ENCODE measurements around the gene FAIM. TPM values are rescaled to one million over a fixed set of nuclear protein-coding genes. Genes with fewer than 3 reads are reported as not detected.

The FAIM gene
- total and polyA plus RNA-seq, 2 of the 8 experiments (the other 6 are each of a cell fraction or from before 2014, with no cell fraction given) = 1.2 to 7.1 TPM

GRCh38 chr3:138587374-138587773 lies 21.2 kb upstream of the FAIM start:
- peaks cover 0 to 7% (median 0%) of the 10 kb centered on the region in 4 experiments; a peak in 2 of 8 replicates for H3K36me3 ChIP-seq (ENCODE audit: control insufficient read depth in 2 of 4, insufficient read depth in 4 of 4, low read length in 3 of 4)
- H3K9ac ChIP-seq (replicated peaks in 1 of 4; ENCODE audit: extremely low read depth in 1 of 4, low read depth in 3 of 4, low read length in 3 of 4) = no peak overlapping the region
- H3K23ac ChIP-seq (ENCODE audit: insufficient read length) = no peak overlapping the region
- H4K20me1 ChIP-seq (replicated peaks in 1 of 2; ENCODE audit: control insufficient read depth in 1 of 2, insufficient read depth in 2 of 2, low read length in 2 of 2) = no peaks in the 10 kb centered on the region
- H4K8ac ChIP-seq (ENCODE audit: extremely low read depth, insufficient read depth, low read length) = no peak overlapping the region
- no peaks in the 10 kb centered on the region for H3K4me1 ChIP-seq (replicated peaks in 1 of 4; ENCODE audit: control insufficient read depth in 3 of 4, insufficient read depth in 4 of 4, low read length in 3 of 4)
- no peak overlapping the region for H2BK12ac ChIP-seq (ENCODE audit: low read depth, low read length)
- no peak overlapping the region for H2BK5ac ChIP-seq (ENCODE audit: low read depth, low read length)
- peaks cover 0 to 4% of the 10 kb centered on the region in 2 experiments; a peak in 1 of 4 replicates for H3K79me2 ChIP-seq (ENCODE audit: control insufficient read depth in 1 of 2, insufficient read depth in 2 of 2, low read length in 2 of 2)
- H3K4ac ChIP-seq (replicated peaks; ENCODE audit: insufficient read length, low read depth, low read length) = no peak overlapping the region
- no peak overlapping the region for H2BK15ac ChIP-seq (ENCODE audit: low read length)
- no peak overlapping the region for H2AK5ac ChIP-seq (ENCODE audit: low read depth, low read length)
- CTCF ChIA-PET (ENCODE audit: partially characterized antibody) = interaction anchor here (0.7 to 1.2 kb wide), 3 partner anchors 108 to 349 kb away, joined by 3 to 4 read pairs (median 3); no protein-coding TSS in a partner anchor
- H3K56ac ChIP-seq (replicated peaks; ENCODE audit: insufficient read length, low read depth, low read length) = no peak overlapping the region
- no peak overlapping the region for H2AFZ ChIP-seq (ENCODE audit: low read length)
- POLR2A ChIA-PET (ENCODE audit: partially characterized antibody) = interaction anchor here (0.6 kb wide), 1 partner anchor 27 kb away, joined by 3 read pairs; no protein-coding TSS in a partner anchor
- H3K79me1 ChIP-seq (ENCODE audit: low read depth, low read length) = no peaks in the 10 kb centered on the region
- H3K4me3 ChIP-seq (ENCODE audit: extremely low read depth in 1 of 4, insufficient read depth in 2 of 4, low read depth in 3 of 4, low read length in 4 of 4) = no peak overlapping the region
- H3K27me3 ChIP-seq (replicated peaks in 1 of 4; ENCODE audit: control insufficient read depth in 3 of 4, extremely low read depth in 1 of 4, insufficient read depth in 3 of 4, low read length in 3 of 4) = no peaks in the 10 kb centered on the region
- 89% methylated on average over 1 of the region's 1 CpG; no CpG with 5 or more reads in 1 of the 2 experiments for WGBS, 2 experiments (ENCODE audit: extremely low coverage in 1 of 2, insufficient coverage in 1 of 2, insufficient read length in 1 of 2, insufficient replicate concordance in 2 of 2, low coverage in 1 of 2, low lambda C conversion rate in 2 of 2, missing lambda C conversion rate in 1 of 2)
- DNase-seq (ENCODE audit: low read depth in 1 of 2, low spot score in 2 of 2) (no peak), FAIRE-seq (no peak)
- no peak overlapping the region for H4K91ac ChIP-seq (replicated peaks; ENCODE audit: insufficient read length, low read length)
- H3K27ac ChIP-seq (ENCODE audit: low read depth, low read length) = no peak overlapping the region
- H2BK120ac ChIP-seq (replicated peaks; ENCODE audit: low read depth, low read length) = no peak overlapping the region
- no peak overlapping the region for H4K5ac ChIP-seq (ENCODE audit: insufficient read length, low read depth, low read length)
- H3K9me3 ChIP-seq (ENCODE audit: insufficient read depth in 2 of 2, low read depth in 1 of 2, low read length in 1 of 2) = no peaks in the 10 kb centered on the region
- no peak overlapping the region for H3K4me2 ChIP-seq (ENCODE audit: insufficient read depth in 1 of 2, low read depth in 2 of 2, low read length in 2 of 2)
- H3K23me2 ChIP-seq (ENCODE audit: low read depth, low read length) = no peaks in the 10 kb centered on the region; the same call in 1 of the 2 replicates
- TF ChIP-seq BACH1 (IDR thresholded peaks at IDR 0.05; ENCODE audit: low read length) (no peak), POLR2A (IDR thresholded peaks at IDR 0.05; ENCODE audit: control extremely low read depth in 1 of 2, low read depth in 2 of 2, low read length in 2 of 2) (no peak)
- no peak overlapping the region for H2BK20ac ChIP-seq (ENCODE audit: low read length)
- no peak overlapping the region for H3K18ac ChIP-seq (ENCODE audit: extremely low read depth, low read length)
- H3K14ac ChIP-seq (ENCODE audit: insufficient read length) = no peak overlapping the region
